KOPT-K1 (cell line): ENCODE results near the gene CYP2C18.
"Not testable (repeated sequence)": the region's sequence is repeated elsewhere in the genome, so short reads cannot be mapped to it uniquely, and the experiment has no call there.

Experiments
- H3K27ac ChIP-seq: fragments of 200-600 bp; sonication (generic); 2 replicates; pipeline ENCODE4 v1.5.1; 2016; ENCODE audit warnings: antibody characterized with exemption, mild to moderate bottlenecking, low read depth, low read length; ENCODE audit not compliant: poor library complexity, severe bottlenecking
- H3K36me3 ChIP-seq: fragments of 200-600 bp; sonication (generic); 2 replicates; pipeline ENCODE4 v1.5.1; 2017; ENCODE audit warnings: antibody characterized with exemption, mild to moderate bottlenecking, low read length, moderate library complexity; ENCODE audit not compliant: insufficient read depth
- H3K9me3 ChIP-seq: fragments of 200-600 bp; sonication (generic); 2 replicates; pipeline ENCODE4 v1.5.1; 2017; ENCODE audit warnings: antibody characterized with exemption, low read length, mild to moderate bottlenecking; ENCODE audit not compliant: insufficient read depth, poor library complexity, severe bottlenecking

Gene CYP2C18

DNA sequence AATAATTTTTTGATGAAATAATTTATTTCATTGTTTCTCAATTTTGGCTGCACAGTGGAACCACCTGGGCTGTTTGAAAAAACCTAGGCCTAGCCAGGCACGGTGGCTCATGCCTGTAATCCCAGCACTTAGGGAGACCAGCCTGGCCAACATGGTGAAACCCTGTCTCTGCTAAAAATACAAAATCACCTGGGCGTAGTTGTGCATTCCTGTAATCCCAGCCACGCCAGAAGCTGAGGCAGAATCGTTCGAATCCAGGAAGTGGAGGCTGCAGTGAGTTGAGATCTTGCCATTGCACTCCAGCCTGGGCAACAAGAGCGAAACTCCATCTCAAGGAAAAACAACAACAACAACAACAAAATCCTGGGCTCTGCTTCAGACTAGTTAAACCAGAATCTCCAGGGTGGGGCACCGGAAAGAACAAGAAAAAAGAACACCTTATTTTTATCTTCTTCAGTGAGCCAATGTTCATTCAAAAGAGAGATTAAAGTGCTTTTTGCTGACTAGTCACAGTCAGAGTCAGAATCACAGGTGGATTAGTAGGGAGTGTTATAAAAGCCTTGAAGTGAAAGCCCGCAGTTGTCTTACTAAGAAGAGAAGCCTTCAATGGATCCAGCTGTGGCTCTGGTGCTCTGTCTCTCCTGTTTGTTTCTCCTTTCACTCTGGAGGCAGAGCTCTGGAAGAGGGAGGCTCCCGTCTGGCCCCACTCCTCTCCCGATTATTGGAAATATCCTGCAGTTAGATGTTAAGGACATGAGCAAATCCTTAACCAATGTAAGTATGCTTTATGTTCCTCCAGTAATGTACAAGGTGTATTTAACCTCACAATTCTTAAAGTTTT is at the start of gene CYP2C18:
TSS of gene CYP2C18 (plus strand) at position 516 of the 841 bp plus-strand sequence. CDS start at position 607, 91 bp downstream.
- Histone ChIP-seq H3K27ac (no peak within 1 kb of the TSS), H3K9me3 (peaks cover 4% of the 10 kb centered on the region), H3K36me3 (no peaks in the 10 kb centered on the region)

DNA sequence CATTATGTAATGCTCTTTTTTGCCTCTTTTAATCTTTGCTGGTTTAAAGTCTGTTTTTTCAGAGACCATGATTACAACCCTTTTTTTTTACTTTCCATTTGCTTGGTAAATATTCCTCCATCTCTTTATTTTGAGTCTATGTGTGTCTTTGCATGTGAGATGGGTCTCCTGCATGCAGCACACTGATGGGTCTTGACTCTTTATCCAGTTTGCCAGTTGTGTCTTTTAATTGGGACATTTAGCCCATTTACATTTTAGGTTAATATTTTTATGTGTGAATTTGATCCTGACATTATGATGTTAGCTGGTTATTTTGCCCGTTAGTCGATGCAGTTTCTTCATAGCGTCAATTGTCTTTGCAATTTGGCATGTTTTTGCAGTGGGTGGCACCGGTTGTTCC is 45.4 kb upstream of the CYP2C18 start:
- H3K27ac ChIP-seq, H3K36me3 ChIP-seq: not testable (repeated sequence)
- H3K9me3 ChIP-seq: peaks cover 22% of the 10 kb centered on the region

DNA sequence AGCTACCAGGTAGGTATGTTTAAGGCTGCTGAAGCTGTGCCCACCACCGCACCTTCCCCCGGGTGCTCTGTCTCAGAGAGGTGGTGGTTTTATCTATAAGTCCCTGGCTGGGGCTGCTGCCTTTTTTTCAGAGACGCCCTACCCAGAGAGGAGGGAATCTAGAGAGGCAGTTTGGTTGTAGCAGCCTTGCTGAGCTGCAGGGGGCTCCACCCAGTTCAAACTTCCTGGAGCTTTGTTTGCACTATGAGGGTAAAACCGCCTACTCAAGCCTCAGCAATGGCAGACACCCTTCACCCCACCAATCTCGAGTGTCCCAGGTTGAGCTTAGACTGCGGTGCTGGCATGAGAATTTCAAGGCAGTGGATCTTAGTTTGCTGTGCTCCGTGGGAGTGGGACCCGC is 43.6 kb upstream of the CYP2C18 start:
- H3K36me3 ChIP-seq: no peaks in the 10 kb centered on the region
- no peak overlapping the region for H3K27ac ChIP-seq
- peaks cover 19% of the 10 kb centered on the region for H3K9me3 ChIP-seq

DNA sequence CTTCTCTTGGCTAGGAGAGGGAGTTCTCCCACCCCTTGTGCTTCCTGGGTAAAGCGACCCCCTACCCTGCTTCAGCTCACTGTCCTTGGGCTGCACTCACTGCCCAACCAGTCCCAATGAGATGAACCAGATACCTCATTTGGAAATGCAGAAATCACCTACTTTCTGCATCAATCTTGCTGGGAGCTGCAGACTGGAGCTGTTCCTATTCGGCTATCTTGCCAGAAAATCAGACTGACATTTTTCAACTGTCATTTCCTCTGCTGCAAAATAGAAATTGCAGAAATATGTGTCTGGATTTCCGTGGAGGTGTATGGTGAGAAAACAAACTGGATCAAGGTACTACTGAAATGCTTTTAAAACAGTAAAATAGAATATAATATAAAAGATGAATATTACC is 43.0 kb upstream of the CYP2C18 start:
- H3K27ac ChIP-seq: no peak overlapping the region

DNA sequence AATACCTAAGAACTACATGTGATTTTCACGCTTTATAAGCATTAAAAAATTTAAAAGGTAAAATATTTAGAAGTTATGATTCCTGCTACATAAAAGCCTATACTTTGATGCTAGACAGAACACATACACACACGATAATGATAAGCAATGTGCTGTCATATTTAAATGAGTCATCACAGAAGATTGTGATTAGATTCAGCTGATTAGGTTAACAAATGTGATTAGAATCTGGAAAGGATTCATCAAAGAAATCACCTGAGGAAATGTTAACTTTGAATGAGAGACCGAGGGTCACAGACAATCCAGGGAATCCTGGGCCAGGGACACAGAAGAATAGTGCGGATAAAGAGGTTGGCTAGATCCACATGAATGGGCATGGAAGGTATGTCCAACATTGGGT is 42.0 kb upstream of the CYP2C18 start:
- Histone ChIP-seq H3K36me3 (no peaks in the 10 kb centered on the region), H3K27ac (no peak overlapping the region), H3K9me3 (peaks cover 19% of the 10 kb centered on the region)

More for the DNA sequence above, 43.0 kb upstream of the CYP2C18 start:
- Histone ChIP-seq H3K9me3 (peaks cover 19% of the 10 kb centered on the region), H3K36me3 (no peaks in the 10 kb centered on the region)

DNA sequence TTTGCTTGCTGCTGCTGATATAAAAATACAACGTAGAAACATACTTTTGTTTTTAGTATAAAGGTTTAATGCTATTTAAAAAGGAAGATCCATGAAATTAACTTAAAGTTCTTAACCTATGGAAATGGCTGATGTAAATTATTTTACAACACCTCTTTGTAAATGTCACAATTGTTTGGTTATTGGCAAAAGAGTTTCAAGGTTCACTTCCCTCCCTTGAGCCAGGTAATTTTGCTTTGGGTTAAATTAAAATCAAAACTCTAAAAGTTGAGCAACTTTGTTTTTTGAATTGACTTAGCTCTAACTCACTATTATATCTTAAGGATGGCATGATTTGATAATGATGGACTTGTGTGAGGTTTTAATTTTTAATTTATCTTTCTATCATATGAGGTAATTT is 39.2 kb upstream of the CYP2C18 start:
- H3K36me3 ChIP-seq: no peaks in the 10 kb centered on the region
- peaks cover 1% of the 10 kb centered on the region for H3K9me3 ChIP-seq
- H3K27ac ChIP-seq: no peak overlapping the region

DNA sequence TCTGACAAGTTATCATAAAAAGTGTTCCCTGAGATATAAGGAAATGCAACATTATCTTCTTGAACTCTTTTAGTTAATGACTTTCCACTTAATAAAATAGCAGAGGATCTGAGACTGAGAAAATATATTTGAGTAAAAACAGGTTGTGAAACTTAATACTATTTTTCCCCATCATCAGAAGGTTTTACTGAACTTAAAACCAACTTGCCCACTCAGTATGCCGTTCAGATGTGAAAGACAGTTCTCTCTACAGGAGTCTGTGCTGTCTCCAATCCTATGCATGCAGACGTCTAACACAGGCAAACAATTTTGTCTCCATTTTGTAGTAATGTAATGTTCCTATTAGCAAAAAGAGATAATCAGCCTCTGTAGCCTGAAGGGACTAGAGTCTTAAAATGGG is 38.2 kb upstream of the CYP2C18 start:
- Histone ChIP-seq H3K36me3 (no peaks in the 10 kb centered on the region), H3K9me3 (no peaks in the 10 kb centered on the region), H3K27ac (no peak overlapping the region)

DNA sequence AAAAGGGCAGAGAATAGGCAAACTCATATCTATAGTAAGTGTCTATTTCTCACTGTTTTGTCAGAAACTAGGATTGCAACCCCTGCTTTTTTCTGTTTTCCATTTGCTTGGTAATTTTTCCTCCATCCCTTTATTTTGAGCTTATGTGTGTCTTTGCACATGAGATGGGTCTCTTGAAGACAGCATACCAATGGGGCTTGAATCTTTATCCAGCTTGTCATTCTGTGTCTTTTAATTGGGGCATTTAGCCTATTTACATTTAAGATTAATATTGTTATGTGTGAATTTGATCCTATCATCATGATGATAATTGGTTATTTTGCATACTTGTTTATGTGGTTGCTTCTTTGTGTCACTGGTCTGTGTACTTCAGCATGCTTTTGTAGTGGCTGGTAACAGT is 28.3 kb upstream of the CYP2C18 start:
- H3K36me3 ChIP-seq, H3K9me3 ChIP-seq, H3K27ac ChIP-seq: not testable (repeated sequence)

DNA sequence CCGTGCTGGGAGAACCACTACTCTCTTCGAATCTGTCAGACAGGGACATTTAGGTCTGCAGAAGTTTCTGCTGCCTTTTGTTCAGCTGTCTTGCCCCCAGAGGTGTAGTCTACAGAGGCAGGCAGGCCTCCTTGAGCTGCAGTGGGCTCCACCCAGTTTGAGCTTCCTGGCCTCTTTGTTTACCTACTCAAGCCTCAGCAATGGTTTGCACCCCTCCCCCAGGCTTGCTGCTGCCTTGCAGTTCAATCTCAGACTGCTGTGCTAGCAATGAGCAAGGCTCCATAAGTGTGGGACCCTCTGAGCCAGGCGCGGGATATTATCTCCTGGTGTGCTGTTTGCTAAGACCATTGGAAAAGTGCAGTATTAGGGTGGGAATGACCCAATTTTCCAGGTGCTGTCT is 20.5 kb upstream of the CYP2C18 start:
- not testable (repeated sequence) for H3K9me3 ChIP-seq, H3K27ac ChIP-seq, H3K36me3 ChIP-seq

DNA sequence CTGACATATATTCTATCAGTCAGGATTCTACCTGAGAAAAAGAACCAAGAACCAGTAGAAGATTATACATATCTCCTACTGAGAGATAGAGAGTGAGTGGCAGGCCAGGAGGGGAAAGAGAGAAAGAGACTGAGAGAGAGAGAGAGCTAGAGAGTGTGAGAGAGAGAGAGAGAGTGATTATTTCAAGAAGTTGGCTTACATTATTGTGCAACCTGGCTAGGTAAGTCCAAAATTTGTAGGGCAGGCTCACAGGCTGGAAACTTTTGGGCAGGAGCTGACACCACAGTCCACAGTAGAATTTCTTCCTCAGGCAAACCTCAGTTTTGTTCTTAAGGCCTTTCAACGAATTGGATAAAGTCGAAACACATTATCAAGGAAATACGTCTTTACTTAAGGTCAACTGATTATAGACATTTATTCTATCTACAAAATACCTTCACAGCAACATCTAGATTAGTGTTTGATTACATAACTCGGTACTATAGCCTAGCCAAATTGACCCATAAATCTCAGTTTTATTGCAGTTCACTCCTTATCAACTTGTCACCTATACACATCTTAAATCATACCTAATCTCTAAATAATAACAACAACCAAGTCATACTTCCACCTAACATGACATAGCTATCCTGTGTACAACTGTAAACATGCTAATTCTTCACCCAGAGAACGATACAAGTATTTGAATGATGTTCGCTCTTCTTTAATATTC is 17.0 kb upstream of the CYP2C18 start:
- Histone ChIP-seq H3K27ac (no peak overlapping the region), H3K36me3 (no peaks in the 10 kb centered on the region), H3K9me3 (no peaks in the 10 kb centered on the region)

DNA sequence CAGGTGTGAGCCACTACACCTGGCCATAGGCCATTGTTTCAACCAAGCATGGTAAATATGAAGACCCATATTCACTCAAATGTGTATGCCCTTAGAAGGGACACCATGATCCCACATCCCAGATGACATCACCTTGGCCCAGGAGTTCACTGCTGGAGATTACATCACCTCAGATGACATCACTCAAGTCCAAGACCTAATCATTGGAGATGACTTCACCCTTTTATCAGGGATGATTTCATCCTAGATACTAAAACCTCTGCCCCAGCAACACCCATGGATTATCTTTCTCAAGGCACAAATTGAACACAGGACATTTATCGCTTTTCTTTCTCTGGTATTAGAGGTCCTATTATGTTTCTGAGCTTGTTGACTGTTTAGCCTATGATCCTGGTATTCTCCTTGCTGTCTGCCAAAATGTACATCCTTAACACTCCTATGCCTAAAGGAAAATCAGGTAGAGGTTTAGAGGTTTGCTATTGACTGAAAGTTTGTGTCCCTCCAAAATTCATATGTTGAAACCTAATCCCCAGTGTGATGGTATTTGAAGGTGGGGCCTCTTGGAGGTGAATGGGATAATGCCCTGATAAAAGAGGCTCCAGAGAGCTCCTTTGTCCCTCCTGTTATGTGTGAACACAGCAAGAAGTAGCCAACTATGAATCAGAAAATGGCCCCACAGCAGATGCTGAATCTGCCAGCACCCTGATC is 9.8 kb upstream of the CYP2C18 start:
- H3K9me3 ChIP-seq: no peaks in the 10 kb centered on the region
- no peak overlapping the region for H3K27ac ChIP-seq
- no peaks in the 10 kb centered on the region for H3K36me3 ChIP-seq

DNA sequence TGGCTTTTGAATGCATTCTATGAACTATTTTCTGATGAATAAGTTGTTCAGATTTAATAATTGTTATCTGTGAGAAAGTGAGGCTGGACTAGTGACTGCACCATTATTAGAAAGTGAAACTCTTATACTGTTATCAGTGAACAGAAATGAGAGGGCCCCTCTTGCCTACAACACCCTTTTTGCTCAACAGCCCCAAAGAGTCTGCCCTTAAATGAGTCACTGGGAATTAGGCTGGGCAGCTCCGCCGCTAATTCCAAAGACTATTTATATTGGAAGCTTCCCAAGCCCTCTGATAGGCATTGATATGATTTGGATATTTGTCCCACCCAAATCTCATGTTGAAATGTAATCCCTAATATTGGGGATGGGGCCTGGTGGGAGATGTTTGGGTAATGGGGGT is 7.0 kb upstream of the CYP2C18 start:
- no peak overlapping the region for H3K27ac ChIP-seq
- no peaks in the 10 kb centered on the region for H3K9me3 ChIP-seq
- no peaks in the 10 kb centered on the region for H3K36me3 ChIP-seq

DNA sequence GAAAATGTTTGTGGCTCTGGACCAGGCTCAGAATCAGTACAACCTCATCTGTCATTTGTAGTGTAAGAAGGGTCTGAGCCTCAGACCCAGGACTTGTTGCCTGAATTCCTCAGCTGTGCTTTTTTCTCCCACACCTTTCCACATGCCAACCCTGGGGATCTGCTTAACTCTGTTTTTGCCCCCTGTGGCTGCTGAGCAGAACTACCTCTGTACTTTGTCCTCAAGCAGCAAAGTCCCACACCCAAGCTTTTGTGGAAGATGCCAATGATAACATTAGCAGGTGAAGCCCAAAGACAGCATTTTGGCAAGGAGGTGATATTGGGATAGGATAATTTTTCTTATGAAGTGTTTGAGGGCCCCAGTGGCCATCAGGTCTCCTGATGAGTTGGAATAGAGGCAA is 5.8 kb upstream of the CYP2C18 start:
- no peaks in the 10 kb centered on the region for H3K36me3 ChIP-seq
- no peak overlapping the region for H3K27ac ChIP-seq
- H3K9me3 ChIP-seq: no peaks in the 10 kb centered on the region

DNA sequence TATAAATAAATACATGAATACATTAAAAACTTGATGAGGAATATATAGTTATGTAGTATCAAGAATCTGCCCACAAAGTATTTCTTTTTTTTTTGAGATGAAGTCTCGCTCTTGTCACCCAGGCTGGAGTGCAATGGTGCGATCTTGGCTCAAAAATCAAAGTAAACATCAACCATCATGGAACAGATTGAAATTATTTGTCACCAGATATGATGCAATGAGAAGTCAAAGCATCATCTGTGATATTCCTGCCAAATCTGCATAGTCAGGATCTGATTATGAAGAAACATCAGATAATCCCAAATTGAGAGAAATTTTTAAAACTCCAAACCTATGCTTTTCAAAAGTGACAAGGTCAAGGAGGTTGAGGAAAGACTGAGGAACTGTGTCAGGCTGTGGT is 5.1 kb upstream of the CYP2C18 start:
- H3K9me3 ChIP-seq: no peaks in the 10 kb centered on the region
- H3K36me3 ChIP-seq: no peaks in the 10 kb centered on the region
- H3K27ac ChIP-seq: no peak overlapping the region

DNA sequence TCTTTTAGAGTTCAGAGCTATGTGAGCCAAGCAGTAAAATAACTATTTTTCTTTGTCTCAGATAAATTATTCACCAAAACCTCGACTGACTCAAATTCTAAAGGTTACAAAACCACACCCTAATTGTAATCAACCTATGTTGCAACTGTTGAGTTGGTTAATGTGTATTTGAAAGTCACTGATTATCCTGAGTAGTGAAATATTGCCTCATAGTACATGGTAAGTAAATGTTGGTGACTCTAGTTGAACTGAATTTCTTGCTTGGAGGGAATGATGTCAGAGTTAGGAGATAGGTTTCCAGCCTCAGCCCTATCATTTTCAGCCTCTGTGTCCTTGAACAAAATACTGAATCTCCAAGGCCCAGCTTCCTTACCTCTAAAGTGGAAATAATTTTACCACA is 3.0 kb upstream of the CYP2C18 start:
- peaks cover 1% of the 10 kb centered on the region for H3K9me3 ChIP-seq
- no peak overlapping the region for H3K27ac ChIP-seq
- H3K36me3 ChIP-seq: no peaks in the 10 kb centered on the region
